ENCODE data around the gene SSH3.
A peak's percentile ranks its signal among the peaks of the same experiment; 100 is the strongest.

SSH3 gene

DNA sequence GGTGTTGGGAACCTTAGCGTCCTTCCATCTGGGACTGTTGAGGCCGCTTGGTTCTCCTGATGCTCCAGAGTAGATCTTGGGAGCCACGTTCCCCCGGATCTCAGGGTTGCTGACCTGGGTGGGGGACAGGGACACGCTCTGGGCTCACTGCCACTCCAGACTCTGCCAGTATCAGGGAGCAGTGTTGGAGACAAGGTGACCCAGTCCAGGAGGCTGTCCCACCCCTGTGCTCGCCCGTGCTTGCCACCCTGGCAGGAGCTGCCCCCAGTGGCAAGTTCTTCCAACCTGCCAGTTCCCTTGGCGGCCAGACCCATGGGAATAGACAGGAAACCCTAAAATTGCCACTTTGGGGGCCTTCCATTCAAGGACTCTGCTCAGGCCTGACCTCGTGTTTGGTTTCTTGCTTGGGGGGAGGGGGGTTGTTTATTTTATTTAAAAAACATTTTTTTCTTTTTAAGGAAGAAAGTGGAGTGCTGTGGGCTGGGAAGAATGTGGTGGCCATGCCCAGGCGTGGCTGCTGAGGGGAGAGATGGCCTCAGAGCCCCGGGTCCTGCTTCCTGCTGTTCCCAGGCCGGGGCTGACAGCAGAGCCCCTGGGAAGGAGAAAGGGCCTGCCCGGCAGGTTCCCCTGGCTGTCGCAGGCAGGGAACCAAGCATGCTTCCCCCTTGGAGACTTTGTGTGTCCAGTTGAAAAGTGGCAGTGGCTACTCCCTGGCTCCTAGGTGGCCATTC, 29.9 kb upstream of the SSH3 start:
- ATAC-seq (no peak), DNase-seq (no peak)
- H3K27ac Mint-ChIP-seq = peak overlapping the region; percentile 74 to 89
- no peaks in the 10 kb centered on the region for H3K9me3 Mint-ChIP-seq
- H3K4me1 Mint-ChIP-seq = peaks cover 98% of the 10 kb centered on the region
- peak overlapping the region; percentile 93 to 95 for H3K4me3 Mint-ChIP-seq
- no peaks in the 10 kb centered on the region for H3K27me3 Mint-ChIP-seq

DNA sequence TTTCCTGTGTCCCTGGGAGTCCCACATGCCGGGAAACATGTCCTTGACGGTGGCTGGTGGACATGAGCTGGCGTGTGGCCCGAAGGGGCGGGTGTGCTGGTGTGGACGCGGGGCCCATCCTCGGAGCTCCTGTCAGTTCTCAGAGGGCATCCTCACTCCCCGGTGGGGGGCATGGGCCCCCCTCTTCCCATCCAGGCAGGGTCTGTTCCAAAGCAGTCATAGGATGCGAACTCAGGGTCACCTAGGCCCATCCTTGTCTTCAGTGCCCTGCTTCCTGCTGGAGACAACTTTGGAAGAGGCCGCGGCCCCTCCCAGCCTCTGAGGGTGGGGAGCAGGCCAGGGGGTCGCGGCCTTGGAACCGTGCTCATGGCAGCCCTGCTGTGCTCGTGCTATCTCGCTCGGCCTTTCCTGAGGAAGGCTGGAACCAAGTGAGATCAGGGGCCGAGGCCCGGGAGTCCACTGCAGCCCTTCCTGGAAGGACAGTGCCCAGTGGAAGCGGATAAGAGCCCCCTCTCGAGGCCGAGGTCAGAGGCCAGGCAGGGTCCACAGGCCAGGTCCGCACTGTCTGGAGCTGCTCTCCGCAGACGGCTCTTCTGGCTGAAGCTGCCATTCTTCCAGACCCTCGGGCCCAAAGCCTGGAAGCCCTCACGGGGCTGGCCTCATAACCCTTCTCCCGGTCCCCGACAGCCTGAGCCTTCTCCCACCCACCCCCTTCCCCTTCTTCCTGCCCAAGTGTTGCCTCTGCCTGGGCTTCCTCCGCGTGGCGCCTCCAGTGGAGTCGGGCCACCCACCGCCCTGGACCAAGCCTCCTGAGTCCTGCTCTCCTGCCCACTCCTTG, 28.3 kb upstream of the SSH3 start:
- DNase-seq (no peak), ATAC-seq (no peak)
- Mint-ChIP-seq H3K4me1 (peaks cover 100% of the 10 kb centered on the region), H3K4me3 (peak overlapping the region; percentile 93 to 95), H3K9me3 (no peaks in the 10 kb centered on the region), H3K27ac (peak overlapping the region; percentile 78 to 90), H3K27me3 (no peaks in the 10 kb centered on the region)

DNA sequence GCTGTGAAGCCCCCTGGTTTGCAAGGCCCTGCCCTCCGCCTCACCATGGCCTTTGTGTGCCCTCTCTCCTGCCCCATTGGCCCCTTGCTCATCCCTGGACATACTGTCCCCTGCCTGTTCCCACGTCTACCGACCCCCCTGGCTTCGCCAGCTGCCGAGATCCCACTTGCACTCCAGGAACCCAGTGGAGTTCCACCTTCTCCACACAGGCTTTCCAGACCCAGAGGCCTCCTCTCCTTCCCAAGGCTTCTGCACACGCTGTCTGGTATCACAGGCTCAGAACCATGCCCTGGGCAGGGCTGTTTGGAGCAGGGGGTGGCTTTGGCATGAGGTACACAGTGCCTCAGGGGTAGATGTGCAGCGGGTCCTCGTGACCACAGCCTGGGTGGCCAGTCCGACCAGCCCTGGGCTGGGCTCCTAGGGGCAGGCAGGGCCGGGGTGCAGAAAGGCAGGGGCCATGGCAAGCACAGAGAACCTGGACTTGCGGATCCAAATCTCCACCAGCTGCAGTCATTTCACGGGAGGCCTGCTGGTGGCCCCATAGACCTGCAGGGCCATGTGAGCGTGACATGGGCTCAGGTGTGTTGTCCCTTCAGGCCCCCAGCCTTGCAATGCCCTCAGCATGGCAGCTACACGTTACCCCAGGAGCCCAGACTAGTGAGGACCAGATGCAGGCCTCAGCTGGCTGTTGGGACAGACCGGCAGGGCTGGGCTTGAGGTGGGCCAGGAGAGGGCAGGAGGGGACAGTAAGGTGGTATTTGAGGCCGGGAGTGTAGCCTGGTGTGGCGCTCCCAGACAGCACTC, 27.5 kb upstream of the SSH3 start:
- Mint-ChIP-seq H3K4me1 (peaks cover 100% of the 10 kb centered on the region), H3K9me3 (no peaks in the 10 kb centered on the region), H3K27me3 (no peaks in the 10 kb centered on the region), H3K4me3 (peak overlapping the region; percentile 83 to 95), H3K27ac (peak overlapping the region; percentile 70 to 76)
- DNase-seq = no peak
- ATAC-seq = no peak

DNA sequence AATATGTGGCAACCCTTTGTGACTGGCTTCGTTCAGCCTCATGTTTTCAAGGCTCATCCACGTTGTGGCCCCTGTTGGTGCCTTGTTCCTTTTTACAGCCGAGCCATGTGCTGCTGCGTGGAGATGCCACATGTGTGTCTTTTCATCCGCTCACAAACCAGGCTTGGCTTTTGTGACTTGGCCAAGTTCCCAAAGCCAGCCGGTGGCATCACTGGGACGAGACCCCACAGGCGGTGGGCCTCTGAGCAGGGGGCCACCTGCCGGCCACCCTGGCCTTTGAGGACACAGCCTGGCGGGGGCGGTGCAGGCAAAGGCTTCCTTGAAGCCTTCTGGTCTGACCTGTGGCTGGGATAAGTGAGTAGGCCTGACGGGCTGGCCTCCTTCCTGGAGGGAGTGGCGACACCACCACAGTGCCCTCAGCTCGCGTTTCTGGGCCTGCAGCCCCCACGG, 26.5 kb upstream of the SSH3 start:
- Mint-ChIP-seq H3K27me3 (no peaks in the 10 kb centered on the region), H3K4me3 (peak overlapping the region; percentile 83 to 95), H3K9me3 (no peaks in the 10 kb centered on the region), H3K27ac (peak overlapping the region; percentile 94 to 97), H3K4me1 (peaks cover 94% of the 10 kb centered on the region)
- DNase-seq (peak; percentile 57 to 80), ATAC-seq (peak; percentile 67)

DNA sequence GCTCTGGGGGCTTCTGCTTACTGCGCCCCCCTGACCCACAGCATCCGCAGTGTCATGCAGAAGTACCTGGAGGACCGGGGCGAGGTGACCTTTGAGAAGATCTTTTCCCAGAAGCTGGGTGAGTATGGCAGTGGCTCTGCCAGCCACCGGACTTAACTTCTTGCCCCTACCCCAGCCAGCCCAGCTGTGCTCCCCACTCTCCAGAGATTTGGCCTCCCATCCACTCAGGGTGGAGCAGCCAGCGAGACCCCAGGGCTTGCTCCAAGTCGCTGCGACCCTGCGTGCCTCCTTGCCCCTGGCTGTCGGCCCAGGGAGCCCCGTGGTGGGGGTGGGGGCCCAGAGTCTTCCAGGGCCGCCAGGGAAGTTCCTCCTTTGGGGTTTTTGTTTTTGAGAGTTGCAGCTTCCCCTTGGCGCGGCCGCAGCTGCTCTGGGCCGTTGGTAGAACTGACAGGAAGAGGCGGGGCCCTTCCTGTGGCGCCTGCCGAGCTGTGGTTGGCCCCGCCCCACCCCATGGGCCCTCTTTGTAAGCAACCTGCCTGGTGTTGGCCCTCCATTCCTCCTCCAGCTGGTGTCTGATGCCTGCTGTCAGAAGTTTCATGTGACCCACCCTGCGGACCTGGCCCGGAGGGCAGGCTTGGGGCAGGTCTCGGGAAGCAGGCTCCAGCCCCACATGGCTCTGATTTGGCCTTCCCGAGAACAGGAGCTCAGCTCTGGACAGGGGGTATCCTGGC, 25.9 kb upstream of the SSH3 start:
- H3K4me1 Mint-ChIP-seq = peaks cover 94% of the 10 kb centered on the region
- ATAC-seq (peak; percentile 88), DNase-seq (peak; percentile 83 to 94)
- H3K9me3 Mint-ChIP-seq = no peaks in the 10 kb centered on the region
- H3K27me3 Mint-ChIP-seq = no peaks in the 10 kb centered on the region
- peak overlapping the region; percentile 83 to 95 for H3K4me3 Mint-ChIP-seq
- peak overlapping the region; percentile 94 to 97 for H3K27ac Mint-ChIP-seq

DNA sequence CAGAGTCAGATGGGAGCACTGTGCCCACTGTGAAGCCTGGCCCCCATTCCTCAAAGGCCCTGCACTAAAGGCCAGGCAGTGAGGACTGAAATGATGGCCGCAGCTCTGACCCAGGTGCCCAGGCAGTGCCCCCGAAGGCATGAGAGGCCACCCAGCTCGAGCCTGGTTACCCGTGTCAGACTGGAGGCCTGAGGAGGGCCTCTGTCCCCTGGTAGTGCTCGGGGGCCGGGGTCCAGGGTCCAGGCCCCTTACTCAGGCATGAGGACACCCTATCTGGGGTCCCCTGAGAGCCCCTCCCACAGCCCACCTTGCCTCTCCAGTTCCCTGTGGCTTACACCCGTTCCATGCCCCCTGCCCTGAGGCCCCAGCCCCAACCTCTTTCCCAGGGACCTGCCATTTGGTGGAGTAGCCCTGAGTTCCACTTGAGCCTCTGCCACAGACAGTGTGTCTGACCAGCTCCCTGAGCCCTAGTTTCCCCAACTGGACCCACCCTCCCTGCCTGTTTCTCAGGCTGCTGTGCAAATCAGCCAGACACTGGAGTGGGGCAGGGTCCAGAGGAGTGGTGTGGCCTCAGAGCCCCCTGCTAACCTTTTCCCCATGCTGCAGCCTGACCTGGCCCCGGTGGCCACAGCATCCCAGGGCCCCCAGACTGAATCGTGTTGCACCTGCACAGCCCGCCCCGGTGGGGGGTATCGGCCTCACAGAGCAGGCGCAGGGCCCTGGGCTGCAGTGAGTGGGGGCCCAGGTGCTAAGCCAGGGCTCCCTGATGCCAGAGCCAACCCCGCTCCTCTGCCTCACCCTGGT, 25.0 kb upstream of the SSH3 start:
- peak overlapping the region; percentile 94 to 97 for H3K27ac Mint-ChIP-seq
- H3K4me3 Mint-ChIP-seq = peak overlapping the region; percentile 83 to 95
- ATAC-seq = no peak
- no peak for DNase-seq
- no peaks in the 10 kb centered on the region for H3K27me3 Mint-ChIP-seq
- H3K4me1 Mint-ChIP-seq = peaks cover 94% of the 10 kb centered on the region
- H3K9me3 Mint-ChIP-seq = no peaks in the 10 kb centered on the region

DNA sequence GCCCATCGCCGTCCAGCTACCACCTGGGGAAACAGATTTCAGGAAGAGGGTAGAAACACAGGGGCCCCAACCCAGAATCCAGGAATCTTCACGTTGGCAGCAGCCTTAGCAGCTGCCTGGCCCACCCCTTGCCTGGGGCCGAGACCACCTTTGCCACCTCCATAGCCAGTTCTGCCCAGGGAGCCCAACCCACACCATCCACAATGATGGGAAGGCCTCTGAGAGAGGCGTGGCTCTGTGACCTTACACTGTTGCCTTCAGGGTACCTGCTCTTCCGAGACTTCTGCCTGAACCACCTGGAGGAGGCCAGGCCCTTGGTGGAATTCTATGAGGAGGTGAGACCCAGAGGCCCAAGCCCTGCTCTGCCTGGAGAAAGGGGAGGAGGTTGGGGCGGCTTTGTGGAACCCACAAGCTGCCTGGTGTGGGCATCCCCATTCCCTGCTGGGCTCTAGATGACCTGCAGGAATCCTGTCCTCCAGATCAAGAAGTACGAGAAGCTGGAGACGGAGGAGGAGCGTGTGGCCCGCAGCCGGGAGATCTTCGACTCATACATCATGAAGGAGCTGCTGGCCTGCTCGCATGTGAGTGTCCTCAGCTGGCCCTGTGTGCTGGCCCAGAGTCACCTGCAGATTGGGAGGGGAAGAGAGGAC, 24.3 kb upstream of the SSH3 start:
- Mint-ChIP-seq H3K4me1 (peaks cover 94% of the 10 kb centered on the region), H3K27me3 (no peaks in the 10 kb centered on the region), H3K9me3 (no peaks in the 10 kb centered on the region), H3K27ac (peak overlapping the region; percentile 94 to 96), H3K4me3 (peak overlapping the region; percentile 67 to 73)
- DNase-seq = no peak
- no peak for ATAC-seq

DNA sequence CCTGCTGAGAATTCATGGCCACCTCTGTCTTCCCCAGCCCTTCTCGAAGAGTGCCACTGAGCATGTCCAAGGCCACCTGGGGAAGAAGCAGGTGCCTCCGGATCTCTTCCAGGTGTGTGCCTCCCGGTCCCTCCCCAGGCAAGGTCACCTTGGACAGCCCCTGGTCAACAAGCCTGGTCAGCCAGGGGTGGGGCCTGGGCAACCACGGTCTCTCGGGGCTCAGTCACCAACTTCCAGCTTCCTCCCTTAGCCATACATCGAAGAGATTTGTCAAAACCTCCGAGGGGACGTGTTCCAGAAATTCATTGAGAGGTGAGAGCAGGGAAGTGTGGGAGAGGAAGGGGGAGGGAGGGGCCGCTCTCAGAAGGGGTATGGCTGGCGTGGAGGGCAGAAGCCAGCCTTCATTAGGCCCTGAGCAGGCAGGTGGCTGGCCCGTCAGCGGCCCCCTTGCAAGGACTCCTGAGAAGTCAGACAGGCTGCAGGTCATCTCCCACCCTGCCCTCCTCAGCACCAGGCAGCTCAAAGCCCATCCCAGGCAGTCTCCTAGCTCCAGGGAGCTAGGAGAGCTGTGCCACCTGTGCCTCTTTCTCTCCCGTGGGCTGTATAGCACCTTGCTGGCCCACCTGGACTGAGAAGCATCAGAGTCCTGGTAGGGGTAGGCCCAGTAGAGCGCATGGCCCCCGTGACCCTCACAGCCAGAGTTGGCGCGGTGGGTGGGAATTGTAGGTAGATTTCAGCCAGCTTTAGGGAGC, 23.6 kb upstream of the SSH3 start:
- Mint-ChIP-seq H3K9me3 (no peaks in the 10 kb centered on the region), H3K27me3 (no peaks in the 10 kb centered on the region), H3K4me3 (peak overlapping the region in 1 of 2 donors; percentile 67), H3K4me1 (peaks cover 94% of the 10 kb centered on the region), H3K27ac (peak overlapping the region; percentile 88 to 96)
- ATAC-seq = no peak
- DNase-seq = no peak

DNA sequence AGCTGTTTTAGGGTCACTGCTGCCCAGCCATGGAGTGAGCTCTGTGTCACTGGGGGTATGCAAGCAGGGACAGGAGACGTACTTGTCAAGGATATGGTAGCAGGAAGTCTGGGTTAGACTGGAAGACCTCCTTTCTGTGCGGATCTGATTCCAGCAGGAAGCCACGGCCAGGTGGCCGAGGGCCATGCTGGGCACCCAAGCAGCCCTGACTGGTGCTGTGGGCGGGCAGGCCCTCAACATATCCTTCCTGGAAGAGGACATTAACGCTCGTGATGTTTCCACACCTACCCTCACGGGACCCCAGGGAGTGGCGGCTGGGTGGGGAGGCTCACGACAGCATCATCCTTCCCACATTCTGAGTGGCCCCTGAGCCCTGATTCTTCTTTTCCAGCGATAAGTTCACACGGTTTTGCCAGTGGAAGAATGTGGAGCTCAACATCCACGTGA, 23.0 kb upstream of the SSH3 start:
- ATAC-seq (no peak), DNase-seq (no peak)
- Mint-ChIP-seq H3K4me3 (no peak overlapping the region), H3K9me3 (no peaks in the 10 kb centered on the region), H3K27ac (peak overlapping the region; percentile 88 to 93), H3K27me3 (no peaks in the 10 kb centered on the region), H3K4me1 (peaks cover 94% of the 10 kb centered on the region)

DNA sequence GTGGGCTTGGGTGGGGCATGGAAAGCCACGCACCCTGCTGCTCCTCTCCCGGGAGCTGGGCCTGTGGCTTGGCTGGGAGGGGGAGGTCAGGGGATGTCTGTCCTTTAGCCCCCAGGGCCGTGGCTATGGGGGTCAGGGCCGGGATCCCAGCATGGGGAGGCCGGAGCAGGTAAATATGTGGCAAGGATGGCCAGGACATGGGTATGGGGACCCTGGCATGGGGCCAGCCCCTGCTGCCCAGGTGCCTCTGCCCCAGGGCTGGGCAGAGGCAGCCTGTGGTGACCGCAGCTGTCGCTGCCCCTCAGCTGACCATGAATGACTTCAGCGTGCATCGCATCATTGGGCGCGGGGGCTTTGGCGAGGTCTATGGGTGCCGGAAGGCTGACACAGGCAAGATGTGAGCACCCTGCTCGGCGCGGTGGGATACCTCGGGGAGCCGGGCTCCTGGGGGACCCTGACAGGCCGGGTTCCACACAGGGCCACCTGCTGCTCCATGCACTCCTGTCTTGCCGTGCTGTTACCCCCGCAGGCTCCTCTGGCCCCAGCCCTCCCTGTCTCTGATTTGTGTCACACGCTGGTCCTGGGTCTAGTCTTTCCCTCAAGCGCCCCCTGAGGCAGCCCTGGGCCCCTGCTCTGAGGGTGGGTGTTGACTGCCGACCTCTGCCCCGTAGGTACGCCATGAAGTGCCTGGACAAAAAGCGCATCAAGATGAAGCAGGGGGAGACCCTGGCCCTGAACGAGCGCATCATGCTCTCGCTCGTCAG, 22.4 kb upstream of the SSH3 start:
- peak overlapping the region; percentile 25 to 34 for H3K27ac Mint-ChIP-seq
- no peak overlapping the region for H3K4me3 Mint-ChIP-seq
- H3K27me3 Mint-ChIP-seq = no peaks in the 10 kb centered on the region
- DNase-seq (no peak), ATAC-seq (no peak)
- H3K9me3 Mint-ChIP-seq = no peaks in the 10 kb centered on the region
- H3K4me1 Mint-ChIP-seq = peaks cover 94% of the 10 kb centered on the region

DNA sequence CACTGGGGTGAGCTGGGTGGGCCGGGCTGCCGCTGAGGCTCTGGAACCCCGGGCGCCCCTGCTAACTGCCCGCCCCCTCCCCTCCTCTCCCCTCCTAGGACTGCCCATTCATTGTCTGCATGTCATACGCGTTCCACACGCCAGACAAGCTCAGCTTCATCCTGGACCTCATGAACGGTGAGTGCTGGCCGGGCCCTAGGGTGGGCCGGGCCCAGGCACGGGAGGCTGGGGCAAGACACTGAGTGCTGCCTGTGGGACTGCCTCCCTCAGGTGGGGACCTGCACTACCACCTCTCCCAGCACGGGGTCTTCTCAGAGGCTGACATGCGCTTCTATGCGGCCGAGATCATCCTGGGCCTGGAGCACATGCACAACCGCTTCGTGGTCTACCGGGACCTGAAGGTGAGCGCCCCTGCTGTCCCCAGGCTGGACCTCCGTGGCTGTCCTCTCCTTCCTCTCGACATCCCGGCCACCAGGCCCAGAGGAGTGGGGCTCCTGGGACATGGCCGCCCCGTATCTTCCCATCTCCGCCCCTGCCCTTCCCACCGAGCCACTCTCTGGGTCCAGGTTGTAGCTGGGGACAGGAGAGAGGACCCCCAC, 21.7 kb upstream of the SSH3 start:
- Mint-ChIP-seq H3K27ac (peak overlapping the region in 1 of 2 donors; percentile 34), H3K4me1 (peaks cover 94% of the 10 kb centered on the region)

DNA sequence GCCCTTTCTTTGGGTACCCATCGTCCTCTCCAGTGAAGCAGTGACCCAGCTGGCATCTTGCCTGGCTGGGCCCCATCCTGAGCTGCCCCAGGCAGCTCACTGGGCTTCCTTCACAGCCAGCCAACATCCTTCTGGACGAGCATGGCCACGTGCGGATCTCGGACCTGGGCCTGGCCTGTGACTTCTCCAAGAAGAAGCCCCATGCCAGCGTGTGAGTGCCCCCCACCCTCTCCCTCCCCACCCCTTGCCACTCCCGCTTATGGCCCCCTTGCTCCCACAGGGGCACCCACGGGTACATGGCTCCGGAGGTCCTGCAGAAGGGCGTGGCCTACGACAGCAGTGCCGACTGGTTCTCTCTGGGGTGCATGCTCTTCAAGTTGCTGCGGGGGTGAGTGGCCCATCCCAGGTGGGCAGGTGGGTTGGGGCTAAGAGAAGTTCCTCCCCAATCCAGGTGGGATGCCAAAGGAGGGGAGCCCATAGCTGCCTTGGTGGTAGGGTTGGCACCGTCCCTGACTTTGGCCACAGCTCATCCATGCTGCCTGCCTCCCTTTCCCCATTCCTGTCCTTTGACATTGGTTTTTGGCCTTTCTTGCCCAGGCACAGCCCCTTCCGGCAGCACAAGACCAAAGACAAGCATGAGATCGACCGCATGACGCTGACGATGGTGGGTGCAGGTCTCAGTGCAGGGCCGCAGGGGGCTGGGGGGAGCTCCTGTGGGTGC, 21.0 kb upstream of the SSH3 start:
- peaks cover 94% of the 10 kb centered on the region for H3K4me1 Mint-ChIP-seq
- H3K9me3 Mint-ChIP-seq = no peaks in the 10 kb centered on the region
- H3K4me3 Mint-ChIP-seq = no peak overlapping the region
- ATAC-seq (no peak), DNase-seq (no peak)
- no peaks in the 10 kb centered on the region for H3K27me3 Mint-ChIP-seq
- H3K27ac Mint-ChIP-seq = peak overlapping the region; percentile 65 to 94

More for the DNA sequence above, 21.7 kb upstream of the SSH3 start:
- Mint-ChIP-seq H3K27me3 (no peaks in the 10 kb centered on the region), H3K4me3 (no peak overlapping the region), H3K9me3 (no peaks in the 10 kb centered on the region)
- DNase-seq (no peak), ATAC-seq (no peak)

Measured in stimulated activated naive CD8-positive, alpha-beta T cell treated with anti-CD3 and anti-CD28 coated beads, Interleukin-15, amount 100 ng/mL, for 72 hours (primary cell).